ENCODE measurements around the gene PAX7. TPM values are rescaled to one million over a fixed set of nuclear protein-coding genes. Genes with fewer than 3 reads are reported as not detected.

The PAX7 gene
- total RNA-seq, 1 donor, result not detected

GRCh38 chr1:18794561-18794960 is 163.9 kb downstream of the PAX7 start:
- H2AFZ ChIP-seq (ENCODE audit: low read length), result no peak overlapping the region
- no peaks in the 10 kb centered on the region for H3K4me1 ChIP-seq (ENCODE audit: insufficient read depth, low read length)
- H3K4me3 ChIP-seq (ENCODE audit: insufficient read depth, low read length), result no peak overlapping the region
- no peaks in the 10 kb centered on the region for H3K9me3 ChIP-seq (ENCODE audit: low read depth, low read length)
- H3K27ac ChIP-seq (ENCODE audit: low read depth, low read length), result no peak overlapping the region
- no peak for DNase-seq (ENCODE audit: insufficient read length, low spot score, missing footprints)
- no peaks in the 10 kb centered on the region for H3K79me2 ChIP-seq (ENCODE audit: insufficient read depth, low read length)
- no peak overlapping the region for H3K4me2 ChIP-seq (ENCODE audit: insufficient read depth, low read length)
- no peaks in the 10 kb centered on the region for H3K36me3 ChIP-seq (ENCODE audit: insufficient read depth, low read length)
- no peaks in the 10 kb centered on the region for H4K20me1 ChIP-seq (ENCODE audit: insufficient read depth, low read length)
- H3K27me3 ChIP-seq (ENCODE audit: insufficient read depth, low read length), result no peaks in the 10 kb centered on the region
- TF ChIP-seq, protein P1, sequence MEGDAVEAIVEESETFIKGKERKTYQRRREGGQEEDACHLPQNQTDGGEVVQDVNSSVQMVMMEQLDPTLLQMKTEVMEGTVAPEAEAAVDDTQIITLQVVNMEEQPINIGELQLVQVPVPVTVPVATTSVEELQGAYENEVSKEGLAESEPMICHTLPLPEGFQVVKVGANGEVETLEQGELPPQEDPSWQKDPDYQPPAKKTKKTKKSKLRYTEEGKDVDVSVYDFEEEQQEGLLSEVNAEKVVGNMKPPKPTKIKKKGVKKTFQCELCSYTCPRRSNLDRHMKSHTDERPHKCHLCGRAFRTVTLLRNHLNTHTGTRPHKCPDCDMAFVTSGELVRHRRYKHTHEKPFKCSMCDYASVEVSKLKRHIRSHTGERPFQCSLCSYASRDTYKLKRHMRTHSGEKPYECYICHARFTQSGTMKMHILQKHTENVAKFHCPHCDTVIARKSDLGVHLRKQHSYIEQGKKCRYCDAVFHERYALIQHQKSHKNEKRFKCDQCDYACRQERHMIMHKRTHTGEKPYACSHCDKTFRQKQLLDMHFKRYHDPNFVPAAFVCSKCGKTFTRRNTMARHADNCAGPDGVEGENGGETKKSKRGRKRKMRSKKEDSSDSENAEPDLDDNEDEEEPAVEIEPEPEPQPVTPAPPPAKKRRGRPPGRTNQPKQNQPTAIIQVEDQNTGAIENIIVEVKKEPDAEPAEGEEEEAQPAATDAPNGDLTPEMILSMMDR (IDR thresholded peaks at IDR 0.05; ENCODE audit: extremely low read depth, low read depth, low read length), result no peak

DNA sequence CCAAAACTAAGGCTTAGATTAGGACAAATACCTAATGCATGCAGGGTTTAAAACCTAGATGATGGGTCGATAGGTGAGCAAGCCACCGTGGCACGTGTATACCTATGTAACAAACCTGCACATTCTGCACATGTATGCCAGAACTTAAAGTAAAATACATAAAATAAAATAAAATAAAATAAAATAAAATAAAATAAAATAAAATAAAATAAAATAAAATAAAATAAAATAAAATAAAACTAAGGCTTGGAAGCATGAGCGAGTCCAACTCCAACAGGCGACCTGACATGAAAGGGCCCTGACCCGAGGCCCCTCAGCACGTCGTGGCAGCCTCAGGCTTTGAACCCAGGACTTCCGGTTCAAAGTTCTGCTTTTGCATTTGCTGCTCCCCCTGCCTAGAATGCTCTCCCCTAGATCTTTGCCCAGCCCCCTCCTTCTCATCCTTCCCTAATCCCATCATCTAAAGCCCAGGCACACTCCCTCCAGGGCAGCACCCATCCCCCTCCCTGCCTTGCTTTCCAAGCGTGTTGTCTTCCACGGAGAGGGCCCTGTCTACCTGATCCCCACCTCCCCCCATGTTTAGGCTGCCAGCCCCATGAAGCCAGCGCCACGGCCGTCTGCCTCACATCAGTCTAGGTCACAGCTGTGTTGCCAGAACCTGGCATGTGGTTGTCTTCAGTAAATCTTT is 164.5 kb downstream of the PAX7 start:
- DNase-seq (ENCODE audit: insufficient read length, low spot score, missing footprints), result no peak
- Histone ChIP-seq H3K36me3 (ENCODE audit: insufficient read depth, low read length) (no peaks in the 10 kb centered on the region), H2AFZ (ENCODE audit: low read length) (no peak overlapping the region), H3K9me3 (ENCODE audit: low read depth, low read length) (no peaks in the 10 kb centered on the region), H3K79me2 (ENCODE audit: insufficient read depth, low read length) (no peaks in the 10 kb centered on the region), H3K4me1 (ENCODE audit: insufficient read depth, low read length) (no peaks in the 10 kb centered on the region), H3K27ac (ENCODE audit: low read depth, low read length) (no peak overlapping the region), H3K4me3 (ENCODE audit: insufficient read depth, low read length) (no peak overlapping the region), H4K20me1 (ENCODE audit: insufficient read depth, low read length) (no peaks in the 10 kb centered on the region), H3K27me3 (ENCODE audit: insufficient read depth, low read length) (no peaks in the 10 kb centered on the region), H3K4me2 (ENCODE audit: insufficient read depth, low read length) (no peak overlapping the region)
- TF ChIP-seq, protein P1 (IDR thresholded peaks at IDR 0.05; ENCODE audit: extremely low read depth, low read depth, low read length), result no peak

DNA sequence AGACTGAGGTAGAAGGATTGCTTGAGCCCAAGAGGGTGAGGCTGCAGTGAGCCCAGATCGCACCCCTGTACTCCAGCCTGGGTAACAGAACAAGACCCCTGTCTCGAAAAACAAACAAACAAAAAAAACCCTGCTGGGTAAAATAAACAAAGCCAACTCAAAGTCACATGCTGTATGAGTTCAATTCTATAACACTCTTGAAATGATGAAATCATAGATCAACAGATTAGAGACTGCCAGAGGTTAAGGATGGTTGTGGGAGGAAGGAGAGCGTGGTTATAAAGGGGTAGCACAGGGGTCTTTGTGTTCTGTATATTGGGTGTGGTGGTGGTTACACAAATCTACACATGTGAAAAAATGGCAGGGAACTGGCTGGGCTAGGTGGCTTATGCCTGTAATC is 166.3 kb downstream of the PAX7 start:
- no peaks in the 10 kb centered on the region for H3K79me2 ChIP-seq (ENCODE audit: insufficient read depth, low read length)
- DNase-seq (ENCODE audit: insufficient read length, low spot score, missing footprints), result no peak
- H3K27me3 ChIP-seq (ENCODE audit: insufficient read depth, low read length), result no peaks in the 10 kb centered on the region
- H3K9me3 ChIP-seq (ENCODE audit: low read depth, low read length), result no peaks in the 10 kb centered on the region
- no peak overlapping the region for H3K4me2 ChIP-seq (ENCODE audit: insufficient read depth, low read length)
- no peak overlapping the region for H3K4me3 ChIP-seq (ENCODE audit: insufficient read depth, low read length)
- TF ChIP-seq, protein P1 (IDR thresholded peaks at IDR 0.05; ENCODE audit: extremely low read depth, low read depth, low read length), result no peak
- H3K36me3 ChIP-seq (ENCODE audit: insufficient read depth, low read length), result no peaks in the 10 kb centered on the region
- H3K27ac ChIP-seq (ENCODE audit: low read depth, low read length), result no peak overlapping the region
- H4K20me1 ChIP-seq (ENCODE audit: insufficient read depth, low read length), result no peaks in the 10 kb centered on the region
- H2AFZ ChIP-seq (ENCODE audit: low read length), result no peak overlapping the region
- no peaks in the 10 kb centered on the region for H3K4me1 ChIP-seq (ENCODE audit: insufficient read depth, low read length)

Small RNA genes lying within 50 kb of the gene (small RNA-seq; reads per million reads assigned to genes)
- not detected for gene AL031737.1

Other genes starting within 250 kb of the PAX7 start
- not detected in 2 replicates for gene KLHDC7A, start 149.9 kb upstream of the PAX7 start, total RNA-seq
- not detected in 2 replicates for gene TAS1R2, start 228.8 kb downstream of the PAX7 start, total RNA-seq